ENCODE measurements around the gene GP1BA.
A peak's percentile ranks its signal among the peaks of the same experiment; 100 is the strongest.

The GP1BA gene

DNA sequence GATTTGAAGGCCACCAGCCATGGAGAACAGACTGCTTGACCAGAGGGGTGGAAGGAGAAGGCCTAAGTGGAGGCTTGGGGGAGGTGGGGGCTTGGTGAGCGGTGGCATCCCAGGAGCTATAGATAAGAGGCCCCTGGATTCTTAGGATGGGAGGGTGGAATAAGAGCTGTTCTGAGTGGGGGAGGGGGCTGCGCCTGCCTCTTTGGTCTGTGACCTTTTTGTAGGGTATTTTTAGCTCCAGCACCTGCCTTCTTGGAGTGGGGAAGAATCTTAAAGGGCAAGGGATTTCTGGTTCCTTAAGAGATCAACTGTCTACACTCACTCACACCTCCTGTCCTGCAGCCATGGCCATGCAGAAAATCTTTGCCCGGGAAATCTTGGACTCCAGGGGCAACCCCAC, 19.4 kb downstream of the GP1BA start:
- DNase-seq, result no peak

DNA sequence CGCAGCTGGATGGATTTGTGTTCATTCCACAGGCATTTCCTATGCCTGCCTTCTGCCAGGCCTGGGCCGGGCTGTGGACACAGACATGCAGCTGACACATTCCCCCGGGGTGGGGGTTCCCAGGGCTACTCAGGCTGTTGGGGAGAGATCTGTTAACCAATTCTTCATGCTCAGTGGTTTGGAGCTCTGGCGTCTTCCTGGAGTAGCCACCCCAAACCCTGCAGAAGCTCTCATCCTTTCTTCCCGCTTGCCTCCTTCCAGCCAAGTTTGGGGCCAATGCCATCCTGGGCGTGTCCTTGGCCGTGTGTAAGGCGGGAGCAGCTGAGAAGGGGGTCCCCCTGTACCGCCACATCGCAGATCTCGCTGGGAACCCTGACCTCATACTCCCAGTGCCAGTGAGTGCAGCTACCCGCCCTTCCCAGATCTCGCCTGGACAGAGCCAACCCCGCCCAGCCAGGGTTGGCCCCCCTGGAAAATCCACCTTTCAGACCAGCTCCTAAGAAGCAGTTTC, 21.4 kb downstream of the GP1BA start:
- DNase-seq, result no peak

GRCh38 chr17:4955091-4955490, 23.0 kb downstream of the GP1BA start:
- DNase-seq, result no peak

GRCh38 chr17:4956493-4957061, 24.5 kb downstream of the GP1BA start:
- peak in 3 of 5 donors; percentile 34 to 50 (median 40) for DNase-seq

- DNase-seq, result no peak
Observed at GRCh38 chr17:4958102-4958501, 26.0 kb downstream of the GP1BA start.

- DNase-seq, result no peak
Observed at GRCh38 chr17:4959261-4959965, 27.3 kb downstream of the GP1BA start.

- no peak for DNase-seq
Observed at GRCh38 chr17:4960279-4960922, 28.3 kb downstream of the GP1BA start.

- no peak for DNase-seq
Observed at GRCh38 chr17:4965311-4965986, 33.4 kb downstream of the GP1BA start.

GRCh38 chr17:4966844-4967538, 34.9 kb downstream of the GP1BA start:
- peak; percentile 88 to 99 (median 92) for DNase-seq

DNA sequence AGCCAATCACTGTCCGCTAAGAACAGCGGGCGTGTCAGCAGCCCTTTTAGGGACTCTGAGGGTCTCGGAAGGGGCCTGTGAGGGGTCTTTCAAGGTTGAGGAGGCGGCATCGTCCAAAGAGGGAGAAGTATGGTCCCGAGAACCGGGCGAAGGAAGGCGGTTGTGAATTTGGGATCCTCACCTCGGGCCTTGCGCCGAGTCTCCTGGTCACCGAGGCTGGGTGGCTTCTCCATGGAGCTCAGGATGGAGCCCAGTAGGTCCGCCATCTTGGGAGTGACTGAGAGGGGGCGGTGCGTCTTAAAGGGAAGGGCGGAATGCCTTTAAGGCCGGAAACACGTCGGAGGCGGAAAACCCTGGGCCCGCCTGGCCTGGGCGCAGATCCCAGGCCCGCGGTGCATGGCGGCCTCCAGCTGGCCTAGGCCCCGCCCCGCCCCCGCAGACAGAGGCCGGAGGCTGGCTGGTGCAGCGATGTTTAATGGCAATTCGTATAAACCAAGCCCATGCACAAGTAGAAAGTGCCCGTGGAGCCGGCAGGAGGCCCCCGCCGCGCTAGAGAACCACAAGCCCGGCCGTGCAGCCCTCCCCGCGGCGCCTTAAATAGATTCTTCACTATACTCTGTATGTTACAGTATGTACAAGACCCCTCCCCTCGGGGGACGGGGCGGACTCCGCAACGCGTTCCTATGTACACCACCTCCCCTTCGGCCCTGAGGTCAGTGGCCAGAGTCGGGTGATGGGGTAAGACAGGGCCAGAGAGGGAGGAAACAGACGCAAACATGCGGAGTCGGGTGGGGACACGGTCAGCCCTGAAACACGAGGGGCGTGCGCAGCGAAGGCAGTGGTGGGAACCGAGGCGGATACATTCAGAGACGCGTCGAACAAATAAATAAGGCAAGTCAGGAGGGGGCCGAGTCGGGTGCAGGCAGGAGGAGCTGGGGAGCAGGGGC, 35.7 kb downstream of the GP1BA start, which contains the start of gene SPAG7:
Gene SPAG7 (minus strand): TSS at position 279 of the 947 bp plus-strand sequence. CDS start 13 bp downstream, at position 266.
- DNase-seq, result peak; percentile 86 to 97 (median 89)

DNA sequence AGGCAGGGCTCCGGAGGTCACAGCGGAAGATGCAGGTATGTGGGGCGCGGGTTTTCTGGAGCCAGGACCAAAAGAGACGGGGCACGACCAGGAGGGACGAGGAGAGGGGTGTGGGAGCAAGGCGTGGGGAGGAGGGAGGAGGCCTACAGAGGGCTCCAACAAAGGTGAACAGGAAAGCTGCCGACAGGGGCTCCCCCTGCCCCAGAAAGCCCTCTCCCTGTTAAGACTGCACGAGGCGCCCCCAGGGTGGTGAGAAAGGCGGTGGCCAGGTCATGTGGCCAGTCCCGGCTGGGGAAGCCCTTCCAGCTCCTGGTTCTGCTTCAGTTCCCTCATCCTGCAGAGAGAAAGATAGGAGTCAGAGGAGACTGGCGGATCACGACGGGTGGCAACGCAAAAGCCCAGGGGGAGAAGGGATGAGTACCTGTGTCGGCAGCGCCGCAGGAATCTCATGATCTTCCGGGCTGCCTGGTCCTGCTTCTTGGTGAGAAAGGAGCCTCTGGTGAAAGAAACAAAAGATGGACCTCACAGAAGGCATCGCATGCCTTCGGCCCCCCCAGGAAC, 36.5 kb downstream of the GP1BA start:
- no peak for DNase-seq

- peak in 1 of 5 donors; percentile 84 for DNase-seq
Observed at GRCh38 chr17:4969047-4969550, 37.0 kb downstream of the GP1BA start.

DNA sequence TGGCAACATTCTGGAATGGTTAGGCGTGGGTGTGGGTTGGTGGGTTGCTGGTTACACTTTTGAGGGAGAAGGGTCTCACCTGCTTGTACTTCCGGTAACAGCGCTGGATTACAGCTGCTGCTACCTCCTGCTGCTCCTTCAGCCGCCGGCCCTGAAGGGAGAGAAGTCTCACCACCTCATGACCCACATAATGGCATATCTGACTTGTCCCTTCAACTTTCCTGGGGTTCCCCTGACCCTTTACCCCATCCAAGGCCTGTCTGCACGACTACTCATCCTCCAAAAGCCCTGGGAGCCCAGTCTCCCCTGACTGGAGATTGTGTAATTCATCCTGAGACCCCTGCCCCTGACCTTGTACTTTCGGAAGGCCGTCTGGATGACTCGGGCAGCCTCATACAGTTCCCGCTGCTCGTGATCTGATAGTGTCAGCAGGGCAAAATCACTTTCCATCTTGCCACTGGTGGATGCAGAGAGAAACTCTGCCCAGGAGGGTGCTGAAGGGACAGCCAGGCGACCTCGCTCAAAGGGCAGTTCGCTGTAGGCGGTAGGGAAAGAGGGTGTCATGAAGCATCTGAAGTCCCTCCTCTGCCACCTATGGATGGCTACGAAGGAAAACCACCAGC, 37.6 kb downstream of the GP1BA start:
- no peak for DNase-seq

DNA sequence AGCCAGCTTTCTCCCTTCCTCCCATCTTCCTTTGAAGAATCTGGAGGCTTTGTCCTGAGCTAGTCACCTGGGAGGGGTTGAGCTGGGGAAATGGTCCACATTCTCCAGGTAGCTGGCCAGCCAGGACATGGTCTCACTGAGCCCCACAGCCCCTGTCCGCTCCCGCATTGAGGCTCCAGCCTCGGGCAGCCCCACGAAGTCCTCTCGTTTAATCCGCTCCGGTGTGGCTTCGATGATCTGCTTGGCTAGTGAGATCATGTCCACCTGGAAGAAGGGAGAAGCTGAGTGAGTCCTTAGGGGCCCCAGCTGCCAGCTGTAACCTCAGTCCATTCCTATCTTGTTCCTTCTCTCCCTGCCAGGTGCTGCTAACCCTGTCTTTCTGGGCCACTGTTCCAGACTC, 38.2 kb downstream of the GP1BA start:
- DNase-seq, result no peak

DNA sequence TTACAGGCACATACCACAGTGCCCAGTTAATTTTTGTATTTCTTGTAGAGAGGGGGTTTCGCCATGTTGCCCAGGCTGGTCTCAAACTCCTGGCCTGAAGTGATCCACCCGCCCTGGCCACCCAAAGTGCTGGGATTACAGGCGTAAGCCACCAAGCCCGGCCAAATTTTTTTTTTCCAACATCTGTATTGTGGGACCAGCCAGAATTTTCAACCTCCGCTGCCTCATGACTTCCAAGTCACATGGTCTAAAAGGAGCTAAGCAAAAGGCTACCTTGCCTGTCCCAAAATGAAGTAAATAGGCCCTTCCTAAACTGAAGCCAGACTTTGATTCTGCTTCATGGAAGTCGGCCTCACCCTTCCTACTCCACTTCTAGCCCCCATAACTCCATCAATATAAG, 39.7 kb downstream of the GP1BA start:
- DNase-seq, result no peak

GRCh38 chr17:4972322-4972721, 40.2 kb downstream of the GP1BA start:
- DNase-seq, result no peak

GRCh38 chr17:4972752-4973151, 40.7 kb downstream of the GP1BA start:
- no peak for DNase-seq

DNA sequence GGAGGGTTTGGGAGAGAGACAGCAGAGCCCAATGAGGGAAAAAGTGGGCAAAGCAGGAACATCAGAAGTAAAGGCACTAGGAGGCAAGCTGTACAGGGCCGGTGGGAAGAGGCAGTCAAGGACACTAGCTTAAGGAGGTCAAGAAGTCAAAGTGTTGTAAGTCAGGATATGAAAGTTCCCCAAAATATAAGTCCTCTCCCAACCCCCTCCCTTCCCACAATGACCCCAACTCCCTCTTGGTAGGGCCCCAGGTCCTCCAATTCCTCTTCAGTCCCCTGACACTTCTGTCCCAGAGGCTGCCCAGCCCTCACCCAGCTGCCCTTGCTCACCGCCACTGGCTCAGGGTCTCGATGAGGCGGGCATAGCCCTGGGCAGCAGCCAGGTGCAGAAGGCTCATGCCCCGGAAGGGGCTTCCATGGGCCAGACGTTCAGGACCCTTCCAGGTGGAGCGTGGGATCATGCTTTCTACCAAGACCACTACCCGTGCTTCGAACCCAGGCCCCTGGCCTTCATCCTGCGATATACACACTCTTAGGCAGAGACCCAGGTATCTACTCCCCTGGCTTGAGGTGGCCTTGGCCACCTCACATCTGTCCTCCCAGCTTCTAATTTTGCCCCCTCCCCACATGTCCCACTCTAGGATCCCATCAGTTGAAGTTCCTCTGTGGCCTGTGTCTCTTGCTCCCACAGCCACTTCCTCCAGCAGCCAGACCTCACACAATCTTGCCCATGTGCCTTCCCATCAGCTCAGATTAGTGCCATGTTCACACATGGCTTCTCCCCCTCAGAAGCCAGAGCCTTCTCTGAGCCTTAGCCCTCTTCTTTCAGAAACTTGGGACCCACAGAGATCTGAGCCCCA, 41.4 kb downstream of the GP1BA start:
- no peak for DNase-seq

DNA sequence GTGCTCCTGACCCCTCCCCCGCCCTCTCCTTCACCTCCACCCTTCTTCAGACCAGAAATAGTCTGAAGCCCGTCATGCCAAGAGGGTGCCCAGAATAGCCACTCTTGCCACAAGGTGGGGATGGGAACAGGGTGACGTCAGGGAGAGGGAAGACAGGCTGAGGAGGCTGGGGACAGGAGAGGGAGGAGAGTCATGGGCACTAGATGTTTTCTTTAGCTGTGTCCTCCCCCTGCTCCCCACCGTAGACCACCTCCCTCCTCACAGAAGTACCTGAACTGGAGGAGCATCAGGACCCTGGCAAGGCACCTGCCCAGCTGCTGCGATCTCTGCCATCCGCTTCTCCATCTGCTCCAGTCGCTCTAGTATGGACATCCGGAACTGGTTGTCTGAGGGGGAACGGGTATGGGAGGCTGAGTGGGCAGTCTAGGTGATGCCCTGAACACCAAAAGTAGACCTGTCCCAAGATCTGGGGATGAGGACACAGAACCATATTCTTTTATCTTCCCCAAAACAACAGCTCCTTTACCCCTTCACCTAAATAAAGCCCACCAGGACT, 42.1 kb downstream of the GP1BA start:
- DNase-seq, result no peak
